Measurements from ENCODE around the gene USP24.

DNA sequence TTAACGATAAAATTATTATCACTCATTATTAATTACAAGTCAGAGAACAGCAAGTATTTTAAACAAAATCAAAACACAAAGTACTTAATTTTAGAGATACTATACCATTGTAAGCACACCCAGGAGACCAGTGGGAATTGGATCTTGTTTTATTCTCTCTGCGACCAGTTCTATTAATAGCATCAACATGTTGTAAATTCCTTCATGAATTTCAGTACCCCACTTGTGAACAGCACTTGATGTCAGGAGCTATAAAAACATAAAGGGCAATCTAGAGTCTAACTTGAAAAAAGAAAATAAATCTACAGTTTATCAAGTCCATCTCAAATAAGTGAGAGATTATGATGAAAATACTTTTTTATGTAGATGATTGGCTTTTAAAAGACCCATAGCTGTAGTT lies 42.9 kb downstream of the USP24 start:
- TF ChIP-seq, protein P1, sequence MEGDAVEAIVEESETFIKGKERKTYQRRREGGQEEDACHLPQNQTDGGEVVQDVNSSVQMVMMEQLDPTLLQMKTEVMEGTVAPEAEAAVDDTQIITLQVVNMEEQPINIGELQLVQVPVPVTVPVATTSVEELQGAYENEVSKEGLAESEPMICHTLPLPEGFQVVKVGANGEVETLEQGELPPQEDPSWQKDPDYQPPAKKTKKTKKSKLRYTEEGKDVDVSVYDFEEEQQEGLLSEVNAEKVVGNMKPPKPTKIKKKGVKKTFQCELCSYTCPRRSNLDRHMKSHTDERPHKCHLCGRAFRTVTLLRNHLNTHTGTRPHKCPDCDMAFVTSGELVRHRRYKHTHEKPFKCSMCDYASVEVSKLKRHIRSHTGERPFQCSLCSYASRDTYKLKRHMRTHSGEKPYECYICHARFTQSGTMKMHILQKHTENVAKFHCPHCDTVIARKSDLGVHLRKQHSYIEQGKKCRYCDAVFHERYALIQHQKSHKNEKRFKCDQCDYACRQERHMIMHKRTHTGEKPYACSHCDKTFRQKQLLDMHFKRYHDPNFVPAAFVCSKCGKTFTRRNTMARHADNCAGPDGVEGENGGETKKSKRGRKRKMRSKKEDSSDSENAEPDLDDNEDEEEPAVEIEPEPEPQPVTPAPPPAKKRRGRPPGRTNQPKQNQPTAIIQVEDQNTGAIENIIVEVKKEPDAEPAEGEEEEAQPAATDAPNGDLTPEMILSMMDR (IDR thresholded peaks at IDR 0.05), result no peak
- TF ChIP-seq POLR2A (IDR thresholded peaks at IDR 0.05), result no peak
- no peak for TF ChIP-seq POLR2AphosphoS5 (IDR thresholded peaks at IDR 0.05; ENCODE audit: insufficient read depth in 1 of 2, low read depth in 1 of 2)
